ENCODE data around the gene PIK3R2.

DNA sequence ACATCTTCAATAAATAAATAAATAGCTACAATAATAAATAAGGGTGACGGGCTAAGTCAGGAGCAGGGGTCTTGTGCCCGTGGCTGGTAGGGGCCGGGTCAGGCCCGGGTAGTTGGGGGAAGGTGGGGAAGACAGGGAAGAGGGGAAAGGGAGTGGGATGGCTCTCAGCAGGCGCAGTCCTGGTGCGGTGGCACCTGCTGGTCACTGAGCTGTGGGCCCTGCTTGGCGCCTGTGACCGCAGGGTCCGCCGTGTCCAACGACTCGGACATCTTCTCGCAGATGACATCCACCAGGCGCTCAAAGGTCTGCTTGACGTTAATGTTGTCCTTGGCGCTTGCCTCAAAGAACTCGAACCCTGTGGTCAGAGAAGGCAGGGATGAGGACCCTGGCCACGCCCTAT, 44.3 kb downstream of the PIK3R2 start:
- TF ChIP-seq, protein P1, sequence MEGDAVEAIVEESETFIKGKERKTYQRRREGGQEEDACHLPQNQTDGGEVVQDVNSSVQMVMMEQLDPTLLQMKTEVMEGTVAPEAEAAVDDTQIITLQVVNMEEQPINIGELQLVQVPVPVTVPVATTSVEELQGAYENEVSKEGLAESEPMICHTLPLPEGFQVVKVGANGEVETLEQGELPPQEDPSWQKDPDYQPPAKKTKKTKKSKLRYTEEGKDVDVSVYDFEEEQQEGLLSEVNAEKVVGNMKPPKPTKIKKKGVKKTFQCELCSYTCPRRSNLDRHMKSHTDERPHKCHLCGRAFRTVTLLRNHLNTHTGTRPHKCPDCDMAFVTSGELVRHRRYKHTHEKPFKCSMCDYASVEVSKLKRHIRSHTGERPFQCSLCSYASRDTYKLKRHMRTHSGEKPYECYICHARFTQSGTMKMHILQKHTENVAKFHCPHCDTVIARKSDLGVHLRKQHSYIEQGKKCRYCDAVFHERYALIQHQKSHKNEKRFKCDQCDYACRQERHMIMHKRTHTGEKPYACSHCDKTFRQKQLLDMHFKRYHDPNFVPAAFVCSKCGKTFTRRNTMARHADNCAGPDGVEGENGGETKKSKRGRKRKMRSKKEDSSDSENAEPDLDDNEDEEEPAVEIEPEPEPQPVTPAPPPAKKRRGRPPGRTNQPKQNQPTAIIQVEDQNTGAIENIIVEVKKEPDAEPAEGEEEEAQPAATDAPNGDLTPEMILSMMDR (IDR thresholded peaks at IDR 0.05; ENCODE audit: poor library complexity, severe bottlenecking), result no peak
- TF ChIP-seq, protein P2, sequence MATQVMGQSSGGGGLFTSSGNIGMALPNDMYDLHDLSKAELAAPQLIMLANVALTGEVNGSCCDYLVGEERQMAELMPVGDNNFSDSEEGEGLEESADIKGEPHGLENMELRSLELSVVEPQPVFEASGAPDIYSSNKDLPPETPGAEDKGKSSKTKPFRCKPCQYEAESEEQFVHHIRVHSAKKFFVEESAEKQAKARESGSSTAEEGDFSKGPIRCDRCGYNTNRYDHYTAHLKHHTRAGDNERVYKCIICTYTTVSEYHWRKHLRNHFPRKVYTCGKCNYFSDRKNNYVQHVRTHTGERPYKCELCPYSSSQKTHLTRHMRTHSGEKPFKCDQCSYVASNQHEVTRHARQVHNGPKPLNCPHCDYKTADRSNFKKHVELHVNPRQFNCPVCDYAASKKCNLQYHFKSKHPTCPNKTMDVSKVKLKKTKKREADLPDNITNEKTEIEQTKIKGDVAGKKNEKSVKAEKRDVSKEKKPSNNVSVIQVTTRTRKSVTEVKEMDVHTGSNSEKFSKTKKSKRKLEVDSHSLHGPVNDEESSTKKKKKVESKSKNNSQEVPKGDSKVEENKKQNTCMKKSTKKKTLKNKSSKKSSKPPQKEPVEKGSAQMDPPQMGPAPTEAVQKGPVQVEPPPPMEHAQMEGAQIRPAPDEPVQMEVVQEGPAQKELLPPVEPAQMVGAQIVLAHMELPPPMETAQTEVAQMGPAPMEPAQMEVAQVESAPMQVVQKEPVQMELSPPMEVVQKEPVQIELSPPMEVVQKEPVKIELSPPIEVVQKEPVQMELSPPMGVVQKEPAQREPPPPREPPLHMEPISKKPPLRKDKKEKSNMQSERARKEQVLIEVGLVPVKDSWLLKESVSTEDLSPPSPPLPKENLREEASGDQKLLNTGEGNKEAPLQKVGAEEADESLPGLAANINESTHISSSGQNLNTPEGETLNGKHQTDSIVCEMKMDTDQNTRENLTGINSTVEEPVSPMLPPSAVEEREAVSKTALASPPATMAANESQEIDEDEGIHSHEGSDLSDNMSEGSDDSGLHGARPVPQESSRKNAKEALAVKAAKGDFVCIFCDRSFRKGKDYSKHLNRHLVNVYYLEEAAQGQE (IDR thresholded peaks at IDR 0.05; ENCODE audit: borderline replicate concordance), result no peak
- TF ChIP-seq POLR2AphosphoS5 (IDR thresholded peaks at IDR 0.05) (no peak), EP300 (conservative IDR thresholded peaks at IDR 0.05; ENCODE audit: poor library complexity, severe bottlenecking) (no peak), SMC3 (conservative IDR thresholded peaks at IDR 0.05; ENCODE audit: poor library complexity) (no peak), RAD21 (conservative IDR thresholded peaks at IDR 0.05) (no peak), TAF1 (IDR thresholded peaks at IDR 0.05; ENCODE audit: low read depth) (no peak), EZH2 (IDR thresholded peaks at IDR 0.05; ENCODE audit: borderline replicate concordance, insufficient read depth, low read length, poor library complexity, severe bottlenecking) (no peak), MXI1 (conservative IDR thresholded peaks at IDR 0.05; ENCODE audit: poor library complexity, severe bottlenecking) (no peak)

Measured in neural cell (in vitro differentiated cells).